ENCODE measurements around the gene FBXO36.

- no peak for TF ChIP-seq EZH2 (IDR thresholded peaks at IDR 0.05; ENCODE audit: low read length, unreplicated experiment)
- TF ChIP-seq CTCF (conservative IDR thresholded peaks at IDR 0.05; ENCODE audit: low read depth, low read length): no peak
Observed at GRCh38 chr2:229980431-229981184, 58.3 kb downstream of the FBXO36 start.

All from PC-3 (cell line).